DOHH2 (cell line): ENCODE measurements around the gene SPIRE1.

ENCODE experiments used
- EZH2phosphoT487 ChIP-seq: fragments of 200-600 bp; sonication (generic); IDR thresholded peaks from 2 replicates; pipeline ENCODE4 v1.6.1; 2017; ENCODE audit warnings: borderline replicate concordance, mild to moderate bottlenecking, antibody characterized with exemption, low read length, moderate library complexity, mixed read lengths
- TF ChIP-seq, protein P1 (sequence below): fragments of 200-600 bp; sonication (generic); IDR thresholded peaks from one replicate; pipeline ENCODE4 v1.5.1; 2014; ENCODE audit warnings: antibody characterized with exemption, mild to moderate bottlenecking, low read depth, low read length; ENCODE audit not compliant: poor library complexity, severe bottlenecking

DNA sequence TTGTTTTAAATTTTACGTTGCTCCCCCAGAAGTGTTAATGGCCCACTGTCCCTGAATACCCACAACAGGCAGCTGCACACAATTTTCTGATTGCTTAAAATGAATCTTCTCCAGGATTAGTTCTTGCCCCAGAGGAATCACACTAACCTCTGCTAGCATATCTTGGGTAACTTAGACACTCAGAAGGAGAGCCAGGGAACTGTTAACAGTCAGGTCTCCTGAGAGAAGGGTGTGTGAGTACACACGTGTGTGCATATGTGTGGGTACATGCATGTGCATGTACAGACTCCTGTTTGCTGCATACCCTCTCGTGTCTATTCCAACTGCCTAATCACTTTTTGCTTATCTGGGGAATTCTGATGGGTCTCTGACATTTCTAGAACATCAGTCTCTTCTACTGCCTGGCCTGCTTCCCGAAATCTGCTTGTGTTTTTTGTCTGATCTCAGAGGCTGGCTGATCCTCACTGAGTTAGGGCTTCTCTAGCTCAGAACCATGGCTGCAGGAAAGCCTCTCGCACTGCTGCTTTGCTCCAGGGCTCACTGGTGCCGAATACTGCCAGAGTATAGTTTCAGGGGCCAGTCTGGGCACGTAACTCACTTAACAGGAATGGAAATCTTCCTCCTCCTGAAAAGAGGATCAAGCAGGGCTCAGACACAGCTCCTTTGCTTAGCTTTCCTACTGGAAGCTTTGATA lies 187.4 kb downstream of the SPIRE1 start:
- TF ChIP-seq, protein P1, sequence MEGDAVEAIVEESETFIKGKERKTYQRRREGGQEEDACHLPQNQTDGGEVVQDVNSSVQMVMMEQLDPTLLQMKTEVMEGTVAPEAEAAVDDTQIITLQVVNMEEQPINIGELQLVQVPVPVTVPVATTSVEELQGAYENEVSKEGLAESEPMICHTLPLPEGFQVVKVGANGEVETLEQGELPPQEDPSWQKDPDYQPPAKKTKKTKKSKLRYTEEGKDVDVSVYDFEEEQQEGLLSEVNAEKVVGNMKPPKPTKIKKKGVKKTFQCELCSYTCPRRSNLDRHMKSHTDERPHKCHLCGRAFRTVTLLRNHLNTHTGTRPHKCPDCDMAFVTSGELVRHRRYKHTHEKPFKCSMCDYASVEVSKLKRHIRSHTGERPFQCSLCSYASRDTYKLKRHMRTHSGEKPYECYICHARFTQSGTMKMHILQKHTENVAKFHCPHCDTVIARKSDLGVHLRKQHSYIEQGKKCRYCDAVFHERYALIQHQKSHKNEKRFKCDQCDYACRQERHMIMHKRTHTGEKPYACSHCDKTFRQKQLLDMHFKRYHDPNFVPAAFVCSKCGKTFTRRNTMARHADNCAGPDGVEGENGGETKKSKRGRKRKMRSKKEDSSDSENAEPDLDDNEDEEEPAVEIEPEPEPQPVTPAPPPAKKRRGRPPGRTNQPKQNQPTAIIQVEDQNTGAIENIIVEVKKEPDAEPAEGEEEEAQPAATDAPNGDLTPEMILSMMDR, result no peak
- no peak for TF ChIP-seq EZH2phosphoT487
